HG03159 (cell line): ENCODE results near the gene HCFC2.
A peak's percentile ranks its signal among the peaks of the same experiment; 100 is the strongest.
"Not testable (repeated sequence)": the region's sequence is repeated elsewhere in the genome, so short reads cannot be mapped to it uniquely, and the experiment has no call there.

Experiments
- ATAC-seq: cut with Tn5 transposase; IDR thresholded peaks from one replicate; pipeline ENCODE4 v1.9.1; 2021; ENCODE audit warnings: mild to moderate bottlenecking, moderate library complexity; ENCODE audit not compliant: unreplicated experiment

The HCFC2 gene

DNA sequence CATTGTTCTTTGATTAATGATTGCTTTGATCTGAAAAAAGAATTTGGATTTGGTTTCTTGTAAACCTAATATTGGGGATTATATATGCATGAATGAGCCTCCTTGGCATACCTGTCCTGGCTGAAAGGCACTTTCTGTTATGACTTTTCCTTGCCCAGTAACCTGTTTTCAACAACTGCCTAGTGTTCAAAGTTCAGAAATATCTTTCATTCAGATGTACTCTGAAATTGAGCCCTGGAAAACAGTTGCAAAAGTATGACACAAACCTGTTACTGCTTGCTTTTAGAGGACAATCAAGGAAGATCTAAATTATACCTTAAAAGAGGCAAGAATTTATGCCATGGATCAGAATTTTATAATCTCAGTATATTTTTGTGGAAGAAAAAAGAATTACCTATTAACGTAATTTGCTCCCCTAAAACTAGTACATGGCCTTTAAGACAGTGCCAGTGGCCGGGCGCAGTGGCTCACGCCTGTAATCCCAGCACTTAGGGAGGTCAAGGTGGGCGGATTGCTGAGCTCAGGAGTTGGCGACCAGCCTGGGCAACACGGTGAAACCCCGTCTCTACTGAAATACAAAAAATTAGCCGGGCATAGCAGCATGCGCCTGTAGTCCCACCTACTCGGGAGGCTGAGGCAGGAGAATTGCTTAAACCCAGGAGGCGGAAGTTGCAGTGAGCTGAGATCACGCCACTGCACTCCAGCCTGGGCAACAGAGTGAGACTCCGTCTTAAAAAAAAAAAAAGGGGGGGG, 50.7 kb downstream of the HCFC2 start:
- not testable (repeated sequence) for ATAC-seq

DNA sequence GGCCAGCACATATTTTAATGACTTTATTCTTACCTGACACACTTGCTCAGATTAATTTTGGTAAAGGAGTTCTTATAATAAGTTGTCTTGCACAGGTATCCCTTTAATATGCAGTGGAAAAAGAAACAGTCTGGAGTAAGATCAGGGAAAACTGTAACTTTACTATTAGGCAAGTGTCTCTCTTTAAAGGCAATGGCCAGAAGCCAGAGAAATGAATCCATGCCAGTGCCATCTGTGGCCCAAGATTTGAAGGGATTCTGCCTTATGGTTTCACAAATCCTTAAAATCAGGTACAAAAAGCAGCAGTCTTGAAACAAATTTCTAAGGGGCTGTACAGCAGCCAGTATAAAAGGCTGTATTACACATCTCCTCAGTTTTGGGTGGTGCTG, 51.2 kb downstream of the HCFC2 start:
- no peak for ATAC-seq

DNA sequence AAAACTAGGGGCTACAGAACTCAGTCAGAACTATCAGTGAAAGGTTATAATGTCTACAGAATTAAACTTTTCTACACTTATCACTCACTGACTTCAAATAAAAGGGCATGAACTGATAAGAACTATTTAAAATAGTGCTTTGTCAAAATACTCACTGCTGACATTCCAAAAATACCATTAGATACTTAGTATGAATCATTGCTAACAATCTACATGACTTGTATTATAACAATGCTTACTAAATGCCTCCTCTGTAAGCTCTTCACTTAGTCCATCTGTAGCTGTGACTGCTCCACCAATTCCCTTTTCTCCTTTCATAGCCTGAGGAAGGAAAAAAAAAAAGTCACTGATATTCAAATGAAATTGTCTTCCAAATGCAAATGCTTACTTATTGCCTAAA, 56.7 kb downstream of the HCFC2 start:
- ATAC-seq: no peak

GRCh38 chr12:104122298-104122697, 58.0 kb downstream of the HCFC2 start:
- no peak for ATAC-seq

- no peak for ATAC-seq
Observed at GRCh38 chr12:104126548-104126947, 62.2 kb downstream of the HCFC2 start.

DNA sequence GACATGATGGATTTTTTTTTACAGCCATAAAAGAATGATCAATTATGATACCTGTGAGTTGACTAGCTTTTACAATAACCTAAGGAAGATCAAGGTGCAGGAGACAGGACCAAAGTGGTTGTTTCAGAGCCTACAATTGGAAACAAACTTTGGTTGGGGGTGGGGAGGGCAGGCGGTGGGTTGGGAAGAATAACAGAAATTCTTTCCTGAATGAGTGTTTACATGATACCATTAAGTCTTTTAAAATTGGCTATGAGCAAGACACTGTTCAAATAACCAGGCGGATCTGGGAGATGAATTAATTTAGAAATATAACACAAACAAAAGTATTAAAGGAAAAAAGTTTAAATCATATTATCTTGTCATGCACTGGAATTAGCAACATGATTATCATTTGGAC, 66.4 kb downstream of the HCFC2 start:
- no peak for ATAC-seq

GRCh38 chr12:104131609-104132008, 67.3 kb downstream of the HCFC2 start:
- no peak for ATAC-seq

DNA sequence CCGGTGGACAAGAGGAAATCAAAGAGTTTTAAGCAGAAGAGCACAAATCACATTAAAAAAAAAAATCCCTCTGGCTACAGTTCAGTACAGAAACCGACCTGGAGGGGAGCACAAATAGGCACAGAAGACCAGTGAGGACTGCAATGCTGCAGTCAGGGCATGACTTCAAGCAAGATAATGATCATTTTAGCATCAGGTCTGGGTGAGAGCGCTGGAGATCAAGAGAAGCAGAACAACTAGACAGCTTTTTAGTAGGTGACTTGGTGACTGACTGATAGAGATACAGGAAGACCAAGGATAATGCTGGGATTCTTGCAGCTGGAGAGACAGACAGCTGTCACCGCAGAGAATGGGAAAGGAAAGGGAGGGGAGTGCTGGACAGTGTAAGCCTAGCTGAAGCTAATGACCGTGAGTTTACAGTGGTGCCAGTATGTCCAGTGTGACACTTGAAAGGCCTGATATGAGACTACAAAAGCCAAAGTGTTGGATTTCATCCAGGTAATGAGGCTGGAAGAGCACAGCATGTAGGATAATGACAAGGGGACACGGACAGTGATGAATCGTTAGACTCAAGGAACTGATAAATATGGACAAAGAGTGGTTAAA, 68.1 kb downstream of the HCFC2 start:
- ATAC-seq: no peak

GRCh38 chr12:104133321-104133720, 69.0 kb downstream of the HCFC2 start:
- no peak for ATAC-seq

DNA sequence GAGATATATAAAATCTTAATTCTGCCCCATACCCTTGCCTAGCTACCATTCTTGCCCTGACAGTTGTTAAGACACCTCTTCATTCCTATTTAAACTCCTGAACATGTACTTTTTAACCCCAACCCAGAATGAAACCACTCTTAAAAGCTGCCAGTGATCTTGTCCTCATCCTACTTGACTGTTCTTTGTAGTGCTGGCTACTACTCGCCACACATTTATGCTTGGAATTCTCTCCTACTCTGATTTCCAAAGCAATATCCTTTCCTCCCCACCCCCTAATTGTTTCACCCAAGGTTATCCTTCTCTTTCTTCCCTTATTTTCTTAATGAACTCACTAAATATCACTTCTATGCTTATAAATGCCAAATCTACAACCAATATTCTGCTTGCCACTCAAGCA, 69.5 kb downstream of the HCFC2 start:
- ATAC-seq: no peak

DNA sequence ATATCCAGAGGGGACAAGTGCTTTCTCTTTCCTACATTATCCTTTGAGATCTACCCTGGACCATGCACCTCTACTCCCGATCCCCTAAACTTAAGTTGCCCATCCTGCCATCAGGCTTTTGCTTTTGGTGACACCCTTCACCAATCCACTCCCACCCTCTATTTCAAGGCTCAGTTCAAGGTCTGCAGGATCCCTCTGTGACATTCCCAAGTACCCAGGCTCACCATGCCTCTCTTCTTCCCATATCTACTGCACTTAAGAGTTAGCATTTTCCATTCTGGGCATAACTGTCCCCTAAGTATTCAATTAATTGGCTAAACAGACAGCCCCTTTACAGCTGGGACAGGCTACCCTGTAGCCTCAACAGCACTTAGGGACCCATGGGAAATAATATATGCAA, 70.6 kb downstream of the HCFC2 start:
- ATAC-seq: no peak

DNA sequence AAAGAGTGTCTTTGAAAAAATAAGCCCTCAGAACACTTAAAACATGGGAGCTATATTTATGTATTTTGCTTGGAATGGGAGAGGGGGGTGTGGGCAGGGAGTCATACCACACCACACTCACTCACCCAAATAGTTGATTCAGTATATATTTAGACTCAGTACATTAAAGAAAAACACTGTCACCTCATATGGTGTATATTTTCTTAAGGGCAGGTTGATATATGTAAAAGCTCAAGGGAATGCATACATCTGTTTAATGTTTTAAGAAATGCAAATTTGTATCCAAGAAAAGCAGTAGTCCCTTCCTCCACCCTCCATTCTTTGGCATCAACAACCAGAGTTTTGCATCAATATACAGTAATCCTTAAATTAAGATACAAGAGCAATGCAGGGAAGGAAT, 72.2 kb downstream of the HCFC2 start:
- ATAC-seq: no peak

DNA sequence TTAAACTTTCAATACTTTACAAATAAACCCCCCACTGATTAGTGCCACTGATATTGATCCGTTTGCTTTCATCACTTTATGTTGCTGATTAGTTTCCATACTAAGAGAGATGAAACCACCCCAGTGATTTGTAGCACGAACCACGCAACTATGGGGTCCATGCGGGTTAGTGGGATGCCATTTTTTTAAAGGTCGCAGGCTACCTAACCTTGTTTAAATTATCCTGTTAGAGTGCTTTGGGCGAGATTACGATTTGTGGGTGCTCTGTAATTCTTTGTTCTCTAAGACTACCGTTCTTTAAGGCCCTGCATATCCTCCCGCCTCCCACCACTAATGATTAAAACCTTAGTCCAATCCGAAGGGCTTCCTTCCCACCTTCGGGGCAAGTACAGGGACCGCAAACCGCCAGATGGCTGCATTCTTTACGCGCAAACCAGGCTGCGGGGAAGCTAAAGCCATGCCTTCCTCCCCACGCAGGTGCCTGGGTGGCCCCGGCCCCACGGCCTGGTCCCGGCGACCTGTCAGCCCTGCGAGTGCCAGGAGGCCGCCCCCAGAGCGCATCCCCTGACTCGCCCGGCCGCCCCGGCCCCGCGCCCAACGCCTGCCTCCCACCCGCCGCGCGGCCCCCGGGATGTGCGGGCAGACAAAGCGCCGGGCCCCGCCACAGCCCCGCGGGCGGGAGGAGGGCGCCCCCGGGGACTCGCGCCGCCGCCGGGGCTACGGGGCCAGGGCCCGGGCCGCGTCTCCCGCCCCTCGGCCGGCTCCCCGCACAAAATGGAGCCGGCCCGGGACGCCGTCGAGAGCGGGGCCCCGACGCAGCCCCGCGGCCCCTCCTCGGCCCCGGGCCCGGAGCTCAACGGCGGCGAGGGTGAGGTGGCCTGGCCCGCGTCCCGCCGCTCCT, 72.9 kb downstream of the HCFC2 start:
- ATAC-seq: peak; percentile 32

GRCh38 chr12:104137902-104138796, 73.8 kb downstream of the HCFC2 start, which contains the start of gene NFYB:
Gene NFYB (minus strand): TSS chr12:104138210. CDS start chr12:104135453, 2,757 bp downstream.
- peak; percentile 93 for ATAC-seq

DNA sequence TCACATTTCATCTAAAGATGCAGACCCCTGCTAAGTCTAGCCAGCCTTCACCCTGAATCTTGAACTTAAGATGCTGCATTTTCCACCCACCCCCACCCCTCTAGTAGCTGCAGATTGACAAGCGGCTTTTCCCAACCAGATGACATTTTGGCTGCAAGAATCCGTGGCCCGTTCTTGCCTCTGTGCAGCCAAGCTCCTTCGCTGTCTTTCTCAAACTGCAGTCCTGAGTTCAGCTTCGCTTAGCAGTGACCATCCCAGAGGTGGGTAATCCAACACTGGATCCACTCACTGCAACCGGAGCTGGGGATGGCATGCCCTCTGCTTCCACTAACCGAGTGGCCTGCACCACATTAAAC, 74.4 kb downstream of the HCFC2 start:
- ATAC-seq: no peak

- ATAC-seq: no peak
Observed at GRCh38 chr12:104142543-104142942, 78.2 kb downstream of the HCFC2 start.

GRCh38 chr12:104143002-104143401, 78.7 kb downstream of the HCFC2 start:
- ATAC-seq: no peak

DNA sequence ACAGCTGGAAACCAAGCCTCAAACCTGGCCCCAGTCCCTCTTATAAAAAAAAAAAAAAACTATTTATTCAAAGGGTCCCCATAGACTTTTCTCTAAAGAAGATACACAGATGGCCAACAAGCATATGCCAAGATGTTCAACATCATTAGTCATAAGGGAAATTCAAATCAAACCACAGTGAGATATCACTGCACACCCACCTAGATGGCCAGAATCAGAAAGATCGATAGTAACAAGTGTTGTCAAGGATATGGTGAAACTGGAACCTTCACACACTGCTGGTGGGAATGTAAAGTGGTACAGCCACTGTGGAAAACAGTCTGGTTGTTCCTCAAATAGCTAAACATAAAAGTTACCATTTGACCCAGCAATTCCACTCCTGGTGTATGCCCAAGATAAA, 79.6 kb downstream of the HCFC2 start:
- no peak for ATAC-seq

- no peak for ATAC-seq
Observed at GRCh38 chr12:104147346-104147745, 83.0 kb downstream of the HCFC2 start.

DNA sequence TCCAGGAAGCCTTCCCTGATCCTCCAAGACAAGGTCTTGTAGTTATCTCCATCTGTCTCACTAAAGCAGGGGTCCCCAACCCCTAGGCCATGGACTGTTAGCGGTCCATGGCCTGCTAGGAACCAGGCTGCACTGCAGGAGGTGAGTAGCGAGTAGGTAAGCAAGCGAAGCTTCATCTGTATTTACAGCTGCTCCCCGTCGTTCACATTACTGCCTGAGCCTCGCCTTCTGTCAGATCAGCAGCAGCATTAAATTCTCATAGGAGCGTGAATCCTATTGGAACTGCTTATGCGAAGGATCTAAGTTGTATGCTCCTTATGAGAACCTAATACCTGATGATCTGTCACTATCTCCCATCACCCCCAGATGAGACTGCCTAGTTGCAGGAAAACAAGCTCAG, 86.1 kb downstream of the HCFC2 start:
- ATAC-seq: no peak
